Astrocyte (in vitro differentiated cells and primary cell): ENCODE data around the gene SLC25A47. TPM values are rescaled to one million over a fixed set of nuclear protein-coding genes. Genes with fewer than 3 reads are reported as not detected.

Experiments used
- DNase-seq: peaks from one replicate; pipeline ENCODE4 v3.0.0-alpha.2; 2010; ENCODE audit warnings: low read depth
- FAIRE-seq: peaks from 2 replicates; lab custom pipeline; 2011; peaks lifted over from hg19 to GRCh38; lab: Jason Lieb, UNC
- H2AFZ ChIP-seq: 2 replicates; pipeline ENCODE4 v1.6.0; 2012; ENCODE audit warnings: low read depth, low read length, inconsistent platforms
- H3K27ac ChIP-seq: 2 replicates; pipeline ENCODE4 v1.5.1; 2011; ENCODE audit warnings: low read depth, low read length, inconsistent platforms
- H3K27me3 ChIP-seq: 2 replicates; pipeline ENCODE4 v1.6.0; 2011; ENCODE audit warnings: low read length, inconsistent platforms; ENCODE audit not compliant: insufficient read depth
- H3K36me3 ChIP-seq: 2 replicates; pipeline ENCODE4 v1.5.1; 2011; ENCODE audit warnings: low read length, inconsistent platforms; ENCODE audit not compliant: insufficient read depth
- H3K4me1 ChIP-seq: 2 replicates; pipeline ENCODE4 v1.5.1; 2011; ENCODE audit warnings: low read length, inconsistent platforms; ENCODE audit not compliant: insufficient read depth
- H3K4me2 ChIP-seq: 2 replicates; pipeline ENCODE4 v1.6.0; 2012; ENCODE audit warnings: low read length, inconsistent platforms
- H3K4me3 ChIP-seq: 2 replicates; pipeline ENCODE4 v1.5.1; 2011; ENCODE audit warnings: low read depth, mild to moderate bottlenecking, low read length, inconsistent platforms; ENCODE audit not compliant: insufficient read depth
- H3K79me2 ChIP-seq: 2 replicates; pipeline ENCODE4 v1.6.0; 2012; ENCODE audit warnings: mild to moderate bottlenecking, low read length, inconsistent platforms; ENCODE audit not compliant: insufficient read depth
- H3K9ac ChIP-seq: 2 replicates; pipeline ENCODE4 v1.6.0; 2012; ENCODE audit warnings: mild to moderate bottlenecking, low read length, inconsistent platforms
- H3K9me3 ChIP-seq: 2 replicates; pipeline ENCODE4 v1.5.1; 2012; ENCODE audit warnings: low read depth, mild to moderate bottlenecking, low read length, inconsistent platforms; ENCODE audit not compliant: insufficient read depth
- H4K20me1 ChIP-seq: 2 replicates; pipeline ENCODE4 v1.6.0; 2012; ENCODE audit warnings: low read length, inconsistent platforms; ENCODE audit not compliant: insufficient read depth
- H3K27ac Mint-ChIP-seq: one replicate; pipeline ENCODE4 v1.8.0; 2021; ENCODE audit warnings: mild to moderate bottlenecking, mixed read lengths; ENCODE audit not compliant: unreplicated experiment
- H3K27me3 Mint-ChIP-seq: one replicate; pipeline ENCODE4 v1.8.0; 2021; ENCODE audit warnings: low read depth, mixed read lengths; ENCODE audit not compliant: unreplicated experiment
- H3K36me3 Mint-ChIP-seq: one replicate; pipeline ENCODE4 v1.8.0; 2021; ENCODE audit warnings: low read depth, mixed read lengths; ENCODE audit not compliant: unreplicated experiment
- H3K4me1 Mint-ChIP-seq: one replicate; pipeline ENCODE4 v1.8.0; 2021; ENCODE audit warnings: low read depth, mixed read lengths; ENCODE audit not compliant: unreplicated experiment
- H3K4me3 Mint-ChIP-seq: one replicate; pipeline ENCODE4 v1.8.0; 2021; ENCODE audit warnings: mild to moderate bottlenecking, moderate library complexity, mixed read lengths; ENCODE audit not compliant: unreplicated experiment
- H3K9me3 Mint-ChIP-seq: one replicate; pipeline ENCODE4 v1.8.0; 2021; ENCODE audit warnings: mild to moderate bottlenecking, mixed read lengths; ENCODE audit not compliant: unreplicated experiment
- CTCF ChIP-seq: IDR thresholded peaks from 2 replicates; pipeline ENCODE4 v1.5.1; 2011; ENCODE audit warnings: low read depth, mild to moderate bottlenecking, inconsistent platforms, low read length, moderate library complexity; ENCODE audit not compliant: insufficient read depth
- EZH2 ChIP-seq: IDR thresholded peaks from 2 replicates; pipeline ENCODE4 v1.6.1; 2012; ENCODE audit warnings: mild to moderate bottlenecking, low read length, inconsistent platforms; ENCODE audit not compliant: insufficient read depth
- total RNA-seq: library from RNA; stranded (reverse); gene quantifications from 2 replicates; pipeline ENCODE4 v1.2.1, GENCODE V29; 2021

The SLC25A47 gene
- total RNA-seq, 1 donor from 2014 or later: not detected

DNA sequence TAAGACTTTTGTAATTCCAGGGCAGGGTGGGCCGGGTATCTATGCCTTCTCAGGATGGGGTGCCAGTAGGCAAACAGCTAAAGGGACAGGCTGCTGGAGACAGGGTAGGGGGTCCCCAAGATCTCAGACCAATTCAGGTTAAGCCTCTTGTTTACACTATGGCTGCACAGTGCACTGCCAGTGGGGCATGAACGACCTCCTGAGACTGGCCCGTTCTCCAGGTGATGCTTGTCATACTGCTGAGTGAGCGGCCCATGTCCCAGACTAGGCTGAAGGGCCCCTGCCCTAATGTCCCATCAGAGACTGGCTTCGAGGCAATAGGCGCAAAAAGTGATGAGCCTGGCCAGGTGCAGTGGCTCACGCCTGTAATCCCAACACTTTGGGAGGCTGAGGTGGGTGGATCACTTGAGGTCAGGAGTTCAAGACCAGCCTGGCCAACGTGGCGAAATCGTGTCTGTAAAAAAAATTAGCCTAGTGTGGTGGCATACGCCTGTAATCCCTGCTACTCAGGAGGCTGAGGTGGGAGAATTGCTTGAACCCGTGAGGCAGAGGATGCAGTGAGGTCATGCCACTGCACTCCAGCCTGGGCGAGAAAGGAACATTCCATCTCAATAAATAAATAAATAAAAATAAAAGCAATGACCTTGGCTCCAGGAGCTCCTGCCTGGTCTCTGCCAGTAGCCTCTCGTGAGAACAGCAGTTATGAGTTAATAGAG, 29.5 kb upstream of the SLC25A47 start:
- Histone ChIP-seq H3K27me3 (no peaks in the 10 kb centered on the region), H2AFZ (no peak overlapping the region), H3K36me3 (no peaks in the 10 kb centered on the region), H3K9ac (no peak overlapping the region), H3K4me1 (peaks cover 11% of the 10 kb centered on the region), H4K20me1 (peaks cover 42% of the 10 kb centered on the region), H3K4me3 (no peak overlapping the region), H3K4me2 (no peak overlapping the region), H3K27ac (no peak overlapping the region), H3K9me3 (no peaks in the 10 kb centered on the region), H3K79me2 (no peaks in the 10 kb centered on the region)
- TF ChIP-seq CTCF: no peak
- Mint-ChIP-seq H3K27me3 (no peaks in the 10 kb centered on the region), H3K4me1 (peaks cover 5% of the 10 kb centered on the region), H3K36me3 (peaks cover 9% of the 10 kb centered on the region), H3K27ac (no peak overlapping the region), H3K9me3 (no peaks in the 10 kb centered on the region), H3K4me3 (no peak overlapping the region)
- FAIRE-seq (no peak), DNase-seq (no peak)

- H4K20me1 ChIP-seq: peaks cover 42% of the 10 kb centered on the region
- Mint-ChIP-seq H3K36me3 (peaks cover 9% of the 10 kb centered on the region), H3K4me1 (peaks cover 5% of the 10 kb centered on the region), H3K4me3 (no peak overlapping the region), H3K27ac (no peak overlapping the region), H3K9me3 (no peaks in the 10 kb centered on the region), H3K27me3 (no peaks in the 10 kb centered on the region)
- peaks cover 6% of the 10 kb centered on the region for H3K79me2 ChIP-seq
- H3K4me2 ChIP-seq: no peak overlapping the region
- H3K4me3 ChIP-seq: no peak overlapping the region
- H3K4me1 ChIP-seq: peaks cover 11% of the 10 kb centered on the region
- FAIRE-seq (no peak), DNase-seq (no peak)
- H3K27ac ChIP-seq: no peak overlapping the region
- H3K36me3 ChIP-seq: no peaks in the 10 kb centered on the region
- no peaks in the 10 kb centered on the region for H3K27me3 ChIP-seq
- TF ChIP-seq CTCF (no peak), EZH2 (no peak)
- H3K9me3 ChIP-seq: no peaks in the 10 kb centered on the region
- H2AFZ ChIP-seq: no peak overlapping the region
- H3K9ac ChIP-seq: no peak overlapping the region
These were observed 28.8 kb upstream of the SLC25A47 start for GRCh38 chr14:100294213-100294962.

- H3K9me3 Mint-ChIP-seq: no peaks in the 10 kb centered on the region
- H3K9ac ChIP-seq: no peak overlapping the region
- H3K27me3 ChIP-seq: no peaks in the 10 kb centered on the region
- H3K79me2 ChIP-seq: peaks cover 10% of the 10 kb centered on the region
- no peaks in the 10 kb centered on the region for H3K36me3 ChIP-seq
- H3K4me3 Mint-ChIP-seq: no peak overlapping the region
- H2AFZ ChIP-seq: no peak overlapping the region
- H3K27me3 Mint-ChIP-seq: no peaks in the 10 kb centered on the region
- no peak overlapping the region for H3K27ac ChIP-seq
- peaks cover 11% of the 10 kb centered on the region for H3K36me3 Mint-ChIP-seq
- no peak for TF ChIP-seq CTCF
- TF ChIP-seq EZH2: no peak
- peaks cover 5% of the 10 kb centered on the region for H3K4me1 Mint-ChIP-seq
- no peak for DNase-seq
- H3K4me3 ChIP-seq: no peak overlapping the region
- no peak overlapping the region for H3K4me2 ChIP-seq
- no peak for FAIRE-seq
- peaks cover 44% of the 10 kb centered on the region for H4K20me1 ChIP-seq
- no peak overlapping the region for H3K27ac Mint-ChIP-seq
- H3K9me3 ChIP-seq: no peaks in the 10 kb centered on the region
- H3K4me1 ChIP-seq: peaks cover 11% of the 10 kb centered on the region
These were observed 28.2 kb upstream of the SLC25A47 start for GRCh38 chr14:100294963-100295330.
